Mesothelial cell of epicardium (in vitro differentiated cells): Measurements from ENCODE around the gene ERGIC1. TPM values are rescaled to one million over a fixed set of nuclear protein-coding genes. Genes with fewer than 3 reads are reported as not detected.

Experiments used
- DNase-seq, 2 experiments: peaks; one replicate each; pipeline ENCODE4 v3.0.0; 2021; ENCODE audit warnings: low spot score in 2 of 2; ENCODE audit not compliant: unreplicated experiment in 2 of 2
- H3K27ac Mint-ChIP-seq: 2 replicates; pipeline ENCODE4 v1.8.0; 2021; ENCODE audit warnings: mixed read lengths
- H3K27me3 Mint-ChIP-seq: 2 replicates; pipeline ENCODE4 v1.8.0; 2021; ENCODE audit warnings: low read depth, mixed read lengths
- H3K36me3 Mint-ChIP-seq: 2 replicates; pipeline ENCODE4 v1.8.0; 2021; ENCODE audit warnings: mixed read lengths
- H3K4me1 Mint-ChIP-seq: 2 replicates; pipeline ENCODE4 v1.8.0; 2021; ENCODE audit warnings: mixed read lengths
- H3K4me3 Mint-ChIP-seq: 2 replicates; pipeline ENCODE4 v1.8.0; 2021; ENCODE audit warnings: mild to moderate bottlenecking, moderate library complexity, mixed read lengths
- H3K9me3 Mint-ChIP-seq: 2 replicates; pipeline ENCODE4 v1.8.0; 2021; ENCODE audit warnings: mixed read lengths
- CTCF ChIP-seq: fragments of 200-600 bp; sonication (generic); IDR thresholded peaks from one replicate; pipeline ENCODE4 v1.5.0; 2021; ENCODE audit warnings: antibody characterized with exemption; ENCODE audit not compliant: unreplicated experiment
- total RNA-seq: library from RNA; stranded (reverse); gene quantifications from 3 replicates; pipeline ENCODE4 v1.2.1, GENCODE V29; 2021

The ERGIC1 gene
- total RNA-seq, 1 donor from 2014 or later = 107 TPM

- peaks cover 2% of the 10 kb centered on the region for H3K27me3 Mint-ChIP-seq
- no peak overlapping the region for H3K4me3 Mint-ChIP-seq
- H3K27ac Mint-ChIP-seq = no peak overlapping the region
- no peaks in the 10 kb centered on the region for H3K4me1 Mint-ChIP-seq
- TF ChIP-seq CTCF = no peak
- H3K36me3 Mint-ChIP-seq = peaks cover 20% of the 10 kb centered on the region
- no peaks in the 10 kb centered on the region for H3K9me3 Mint-ChIP-seq
- DNase-seq = no peak
Observed at GRCh38 chr5:172969921-172970320, 135.9 kb downstream of the ERGIC1 start.

- no peak for DNase-seq
- peaks cover 15% of the 10 kb centered on the region for H3K27me3 Mint-ChIP-seq
- H3K36me3 Mint-ChIP-seq = peaks cover 11% of the 10 kb centered on the region
- H3K27ac Mint-ChIP-seq = no peak overlapping the region
- no peak for TF ChIP-seq CTCF
- H3K9me3 Mint-ChIP-seq = no peaks in the 10 kb centered on the region
- H3K4me3 Mint-ChIP-seq = no peak overlapping the region
- no peaks in the 10 kb centered on the region for H3K4me1 Mint-ChIP-seq
Observed at GRCh38 chr5:172971482-172971881, 137.4 kb downstream of the ERGIC1 start.

GRCh38 chr5:172972552-172972951, 138.5 kb downstream of the ERGIC1 start:
- Mint-ChIP-seq H3K4me1 (no peaks in the 10 kb centered on the region), H3K4me3 (no peak overlapping the region), H3K27me3 (peaks cover 18% of the 10 kb centered on the region), H3K36me3 (peaks cover 10% of the 10 kb centered on the region), H3K9me3 (no peaks in the 10 kb centered on the region), H3K27ac (no peak overlapping the region)
- TF ChIP-seq CTCF = no peak
- no peak for DNase-seq

- H3K27ac Mint-ChIP-seq = no peak overlapping the region
Observed at GRCh38 chr5:172973127-172973916, 139.3 kb downstream of the ERGIC1 start.

GRCh38 chr5:172973931-172974330, 139.9 kb downstream of the ERGIC1 start:
- Mint-ChIP-seq H3K27ac (no peak overlapping the region), H3K4me3 (no peak overlapping the region)
- no peak for DNase-seq

More at GRCh38 chr5:172973127-172973916, 139.3 kb downstream of the ERGIC1 start:
- Mint-ChIP-seq H3K4me1 (no peaks in the 10 kb centered on the region), H3K27me3 (peaks cover 22% of the 10 kb centered on the region), H3K9me3 (no peaks in the 10 kb centered on the region), H3K4me3 (no peak overlapping the region), H3K36me3 (peaks cover 7% of the 10 kb centered on the region)
- TF ChIP-seq CTCF = no peak
- DNase-seq = no peak

More at GRCh38 chr5:172973931-172974330, 139.9 kb downstream of the ERGIC1 start:
- TF ChIP-seq CTCF = no peak
- no peaks in the 10 kb centered on the region for H3K9me3 Mint-ChIP-seq
- no peaks in the 10 kb centered on the region for H3K4me1 Mint-ChIP-seq
- H3K27me3 Mint-ChIP-seq = peaks cover 22% of the 10 kb centered on the region
- H3K36me3 Mint-ChIP-seq = peaks cover 5% of the 10 kb centered on the region
